Body of pancreas (tissue), 4 donors: ENCODE measurements around the gene PFKFB4. TPM values are rescaled to one million over a fixed set of nuclear protein-coding genes. Genes with fewer than 3 reads are reported as not detected.

Experiments
- ATAC-seq: fragments of 150-250 bp; one replicate; pipeline ENCODE4 v1.9.1; 2016
- DNase-seq, 4 donors: peaks; one replicate each; pipeline ENCODE4 v3.0.0-alpha.2; 2019
- H3K27ac ChIP-seq, 4 donors: fragments of 200-600 bp; sonication (generic); 1 replicate in 3 of 4; 2 replicates in 1 of 4; pipeline versions ENCODE4 v1.5.1 to v1.6.1; 2016 to 2019; ENCODE audit warnings: mild to moderate bottlenecking in 1 of 4, mixed read lengths in 1 of 4, moderate library complexity in 1 of 4
- H3K27me3 ChIP-seq, 2 donors: fragments of 200-600 bp; sonication (generic); one replicate each; pipeline ENCODE4 v1.6.0; 2016; ENCODE audit warnings: mild to moderate bottlenecking in 1 of 2
- H3K36me3 ChIP-seq, 2 donors: fragments of 200-600 bp; sonication (generic); replicated peaks in 1 of 2; 2 replicates each; pipeline ENCODE4 v1.5.1; 2016; ENCODE audit warnings: low read depth in 2 of 2; ENCODE audit not compliant: insufficient read depth in 1 of 2
- H3K4me1 ChIP-seq: fragments of 200-600 bp; sonication (generic); one replicate; pipeline ENCODE4 v1.6.0; 2016
- H3K4me3 ChIP-seq, 2 donors: fragments of 200-600 bp; sonication (generic); 1 replicate in 1 of 2; 2 replicates in 1 of 2; pipeline ENCODE4 v1.5.1; 2016 to 2019
- H3K9me3 ChIP-seq, 3 donors: fragments of 200-600 bp; sonication (generic); 1 replicate in 2 of 3; 2 replicates in 1 of 3; pipeline ENCODE4 v1.5.1; 2016
- POLR2A ChIP-seq, 3 donors: fragments of 450-650 bp; IDR thresholded peaks; one replicate each; pipeline ENCODE4 v1.6.1; 2016; ENCODE audit warnings: antibody characterized with exemption in 3 of 3, mild to moderate bottlenecking in 2 of 3
- WGBS, 2 donors: methylation state at CpG; one replicate each; pipeline ENCODE4 v1.1.5; 2017; 5-methylcytosine and 5-hydroxymethylcytosine counted together
- intact Hi-C: fragments of 100-400 bp; cut with DNase I; formaldehyde crosslinking; loops from one replicate; pipeline ENCODE4 v1.15.1; 2023
- total RNA-seq, 2 donors: library from RNA; depleted of rRNA; stranded (reverse); fragments of >200 nt; gene quantifications; one replicate each; pipeline ENCODE4 v1.1.0, GENCODE V29; 2016
- TF ChIP-seq, protein P1 (sequence below), 7 experiments: fragments of 450-650 bp in 4 of 7; fragments of 200-600 bp in 3 of 7; sonication (generic) in 3 of 7; IDR thresholded peaks; one replicate each; pipeline ENCODE4 v1.5.1; 2016 to 2019; ENCODE audit warnings: antibody characterized with exemption in 7 of 7

PFKFB4 gene
- total RNA-seq, 2 donors from 2014 or later = 8.9 to 11.4 TPM

- intact Hi-C loops = no loop called here
- 83% methylated on average over 9 of the region's 9 CpGs; no CpG with 5 or more reads in 1 of the 2 donors for WGBS, 2 donors
Measured at GRCh38 chr3:48593337-48593736, 36.7 kb upstream of the PFKFB4 start.

GRCh38 chr3:48592519-48593087 lies 36.0 kb upstream of the PFKFB4 start:
- DNase-seq = no peak
- no peaks in the 10 kb centered on the region for H3K9me3 ChIP-seq
- no peak overlapping the region for H3K4me3 ChIP-seq
- H3K27me3 ChIP-seq = no peaks in the 10 kb centered on the region
- TF ChIP-seq, protein P1, sequence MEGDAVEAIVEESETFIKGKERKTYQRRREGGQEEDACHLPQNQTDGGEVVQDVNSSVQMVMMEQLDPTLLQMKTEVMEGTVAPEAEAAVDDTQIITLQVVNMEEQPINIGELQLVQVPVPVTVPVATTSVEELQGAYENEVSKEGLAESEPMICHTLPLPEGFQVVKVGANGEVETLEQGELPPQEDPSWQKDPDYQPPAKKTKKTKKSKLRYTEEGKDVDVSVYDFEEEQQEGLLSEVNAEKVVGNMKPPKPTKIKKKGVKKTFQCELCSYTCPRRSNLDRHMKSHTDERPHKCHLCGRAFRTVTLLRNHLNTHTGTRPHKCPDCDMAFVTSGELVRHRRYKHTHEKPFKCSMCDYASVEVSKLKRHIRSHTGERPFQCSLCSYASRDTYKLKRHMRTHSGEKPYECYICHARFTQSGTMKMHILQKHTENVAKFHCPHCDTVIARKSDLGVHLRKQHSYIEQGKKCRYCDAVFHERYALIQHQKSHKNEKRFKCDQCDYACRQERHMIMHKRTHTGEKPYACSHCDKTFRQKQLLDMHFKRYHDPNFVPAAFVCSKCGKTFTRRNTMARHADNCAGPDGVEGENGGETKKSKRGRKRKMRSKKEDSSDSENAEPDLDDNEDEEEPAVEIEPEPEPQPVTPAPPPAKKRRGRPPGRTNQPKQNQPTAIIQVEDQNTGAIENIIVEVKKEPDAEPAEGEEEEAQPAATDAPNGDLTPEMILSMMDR (IDR thresholded peaks at IDR 0.05) = no peak
- no peak for TF ChIP-seq POLR2A (IDR thresholded peaks at IDR 0.05)
- H3K4me1 ChIP-seq = peaks cover 13% of the 10 kb centered on the region
- H3K36me3 ChIP-seq = no peaks in the 10 kb centered on the region
- no peak overlapping the region for H3K27ac ChIP-seq
- no peak for ATAC-seq
- WGBS, 2 donors = 84 to 87% methylated on average over 18 to 21 of the region's 21 CpGs
- intact Hi-C loops = no loop called here

More at GRCh38 chr3:48593337-48593736, 36.7 kb upstream of the PFKFB4 start:
- H3K36me3 ChIP-seq = peaks cover 0 to 2% of the 10 kb centered on the region in 2 donors
- DNase-seq (no peak), ATAC-seq (no peak)
- no peak for TF ChIP-seq POLR2A (IDR thresholded peaks at IDR 0.05)
- TF ChIP-seq, protein P1 (IDR thresholded peaks at IDR 0.05) = no peak
- no peak overlapping the region for H3K27ac ChIP-seq
- peaks cover 13% of the 10 kb centered on the region for H3K4me1 ChIP-seq
- no peak overlapping the region for H3K4me3 ChIP-seq
- H3K9me3 ChIP-seq = no peaks in the 10 kb centered on the region
- H3K27me3 ChIP-seq = no peaks in the 10 kb centered on the region

- no peak for DNase-seq
- intact Hi-C loops = no loop called here
- Histone ChIP-seq H3K27ac (no peak overlapping the region), H3K27me3 (no peaks in the 10 kb centered on the region), H3K4me1 (peaks cover 13% of the 10 kb centered on the region), H3K9me3 (no peaks in the 10 kb centered on the region), H3K4me3 (no peak overlapping the region), H3K36me3 (no peaks in the 10 kb centered on the region)
- no peak for ATAC-seq
- 89% methylated on average over 17 of the region's 22 CpGs; no CpG with 5 or more reads in 1 of the 2 donors for WGBS, 2 donors
- no peak for TF ChIP-seq POLR2A (IDR thresholded peaks at IDR 0.05)
- TF ChIP-seq, protein P1 (IDR thresholded peaks at IDR 0.05) = no peak
Measured at GRCh38 chr3:48591886-48592518, 35.4 kb upstream of the PFKFB4 start.

DNA sequence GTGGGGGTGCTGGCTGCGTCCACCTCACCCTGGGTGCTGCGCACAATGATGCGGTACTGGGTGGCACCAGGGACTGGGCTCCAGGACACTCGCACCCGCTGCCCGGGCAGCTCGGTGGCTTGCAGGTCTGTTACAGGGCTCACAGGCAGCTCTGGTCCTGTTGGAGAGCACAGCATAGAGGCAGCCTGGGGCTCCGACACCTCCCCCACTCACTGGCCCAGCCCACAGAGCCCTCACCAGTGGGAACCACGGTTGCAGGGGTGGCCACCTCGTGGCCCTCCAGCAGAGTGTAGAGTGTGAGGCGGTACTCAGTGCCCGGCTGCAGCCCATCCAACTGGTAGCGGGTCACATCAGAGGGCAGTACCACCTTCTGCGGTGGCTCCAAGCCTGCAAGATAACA lies 34.8 kb upstream of the PFKFB4 start:
- H3K27ac ChIP-seq = no peak overlapping the region
- H3K27me3 ChIP-seq = no peaks in the 10 kb centered on the region
- 85 to 93% methylated on average over 3 to 14 of the region's 14 CpGs for WGBS, 2 donors
- H3K4me1 ChIP-seq = peaks cover 13% of the 10 kb centered on the region
- H3K9me3 ChIP-seq = no peaks in the 10 kb centered on the region
- no peaks in the 10 kb centered on the region for H3K36me3 ChIP-seq
- intact Hi-C loops = no loop called here
- no peak overlapping the region for H3K4me3 ChIP-seq
- no peak for DNase-seq
- no peak for ATAC-seq
- TF ChIP-seq, protein P1 (IDR thresholded peaks at IDR 0.05) = no peak
- no peak for TF ChIP-seq POLR2A (IDR thresholded peaks at IDR 0.05)

DNA sequence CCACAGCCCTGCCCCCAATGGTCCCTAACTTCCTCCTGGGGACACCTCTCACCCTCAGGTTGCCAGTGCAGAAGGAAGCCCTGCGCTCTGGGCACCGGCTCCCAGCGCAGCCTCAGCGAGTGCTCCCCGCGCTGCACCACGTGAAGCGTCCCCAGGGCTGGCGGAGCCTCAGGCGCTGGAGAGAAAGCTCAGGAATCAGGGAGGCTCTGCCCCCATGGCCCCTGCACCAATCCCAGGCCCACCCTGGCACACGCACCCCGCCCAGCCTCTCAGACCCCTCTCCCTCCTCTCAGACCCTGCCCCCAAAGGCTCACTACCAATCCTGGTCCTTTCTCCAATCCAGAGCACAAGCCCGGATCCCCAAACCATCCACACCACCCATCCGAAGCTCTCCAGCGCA lies 31.6 kb upstream of the PFKFB4 start:
- ATAC-seq (no peak), DNase-seq (no peak)
- Histone ChIP-seq H3K4me1 (no peaks in the 10 kb centered on the region), H3K36me3 (no peaks in the 10 kb centered on the region), H3K27me3 (no peaks in the 10 kb centered on the region), H3K27ac (no peak overlapping the region), H3K9me3 (no peaks in the 10 kb centered on the region), H3K4me3 (no peak overlapping the region)
- no peak for TF ChIP-seq POLR2A (IDR thresholded peaks at IDR 0.05)
- TF ChIP-seq, protein P1 (IDR thresholded peaks at IDR 0.05) = no peak
- intact Hi-C loops = no loop called here
- 48 to 57% methylated on average over 4 to 15 of the region's 15 CpGs for WGBS, 2 donors
